ENCODE results near the gene CXCL17.

The CXCL17 gene

GRCh38 chr19:42411581-42412178, 31.1 kb downstream of the CXCL17 start:
- Mint-ChIP-seq H3K27ac (peak overlapping the region; percentile 61 to 67), H3K4me1 (ENCODE audit: low read depth in 2 of 2) (peaks cover 7 to 18% of the 10 kb centered on the region in 2 donors), H3K4me3 (no peak overlapping the region), H3K9me3 (no peaks in the 10 kb centered on the region), H3K27me3 (no peaks in the 10 kb centered on the region), H3K36me3 (ENCODE audit: insufficient read depth) (peaks cover 15% of the 10 kb centered on the region)
- DNase-seq = no peak
- ATAC-seq (replicated peaks) = no peak

- peaks cover 14% of the 10 kb centered on the region for H3K36me3 Mint-ChIP-seq (ENCODE audit: insufficient read depth)
- H3K27me3 Mint-ChIP-seq = no peaks in the 10 kb centered on the region
Measured at GRCh38 chr19:42410371-42410770, 32.4 kb downstream of the CXCL17 start.

GRCh38 chr19:42409477-42409876, 33.3 kb downstream of the CXCL17 start:
- peak overlapping the region; percentile 44 to 61 for H3K27ac Mint-ChIP-seq
- H3K27me3 Mint-ChIP-seq = no peaks in the 10 kb centered on the region
- H3K4me3 Mint-ChIP-seq = no peak overlapping the region
- peaks cover 8% of the 10 kb centered on the region for H3K36me3 Mint-ChIP-seq (ENCODE audit: insufficient read depth)
- no peaks in the 10 kb centered on the region for H3K9me3 Mint-ChIP-seq
- peaks cover 9 to 18% of the 10 kb centered on the region in 2 donors for H3K4me1 Mint-ChIP-seq (ENCODE audit: low read depth in 2 of 2)
- DNase-seq = no peak
- ATAC-seq (replicated peaks) = no peak

More at GRCh38 chr19:42410371-42410770, 32.4 kb downstream of the CXCL17 start:
- no peak overlapping the region for H3K4me3 Mint-ChIP-seq
- H3K27ac Mint-ChIP-seq = no peak overlapping the region
- ATAC-seq (replicated peaks) (no peak), DNase-seq (no peak)
- H3K9me3 Mint-ChIP-seq = no peaks in the 10 kb centered on the region
- peaks cover 9 to 18% of the 10 kb centered on the region in 2 donors for H3K4me1 Mint-ChIP-seq (ENCODE audit: low read depth in 2 of 2)

GRCh38 chr19:42407816-42408175, 35.0 kb downstream of the CXCL17 start:
- no peak overlapping the region for H3K4me3 Mint-ChIP-seq
- H3K9me3 Mint-ChIP-seq = no peaks in the 10 kb centered on the region
- no peaks in the 10 kb centered on the region for H3K27me3 Mint-ChIP-seq
- ATAC-seq (replicated peaks) = no peak
- peaks cover 9 to 12% of the 10 kb centered on the region in 2 donors for H3K4me1 Mint-ChIP-seq (ENCODE audit: low read depth in 2 of 2)
- no peak for DNase-seq
- H3K36me3 Mint-ChIP-seq (ENCODE audit: insufficient read depth) = peaks cover 8% of the 10 kb centered on the region
- no peak overlapping the region for H3K27ac Mint-ChIP-seq

- Mint-ChIP-seq H3K36me3 (ENCODE audit: insufficient read depth) (peaks cover 8% of the 10 kb centered on the region), H3K4me1 (ENCODE audit: low read depth in 2 of 2) (peaks cover 13 to 16% of the 10 kb centered on the region in 2 donors), H3K27ac (peak overlapping the region in 1 of 2 donors; percentile 54), H3K9me3 (no peaks in the 10 kb centered on the region), H3K27me3 (no peaks in the 10 kb centered on the region), H3K4me3 (no peak overlapping the region)
- DNase-seq (no peak), ATAC-seq (replicated peaks) (no peak)
Measured at GRCh38 chr19:42407085-42407815, 35.5 kb downstream of the CXCL17 start.

- Mint-ChIP-seq H3K27ac (peak overlapping the region in 1 of 2 donors; percentile 41), H3K27me3 (no peaks in the 10 kb centered on the region), H3K9me3 (no peaks in the 10 kb centered on the region), H3K36me3 (ENCODE audit: insufficient read depth) (peaks cover 8% of the 10 kb centered on the region), H3K4me1 (ENCODE audit: low read depth in 2 of 2) (peaks cover 13 to 19% of the 10 kb centered on the region in 2 donors), H3K4me3 (no peak overlapping the region)
- no peak for DNase-seq
- ATAC-seq (replicated peaks) = no peak
Measured at GRCh38 chr19:42406111-42406510, 36.6 kb downstream of the CXCL17 start.

GRCh38 chr19:42403586-42403985, 39.2 kb downstream of the CXCL17 start:
- H3K9me3 Mint-ChIP-seq = no peaks in the 10 kb centered on the region
- H3K36me3 Mint-ChIP-seq (ENCODE audit: insufficient read depth) = peaks cover 9% of the 10 kb centered on the region
- no peak for DNase-seq
- ATAC-seq (replicated peaks) = no peak
- H3K4me3 Mint-ChIP-seq = no peak overlapping the region
- H3K27ac Mint-ChIP-seq = peak overlapping the region in 1 of 2 donors; percentile 89
- H3K27me3 Mint-ChIP-seq = no peaks in the 10 kb centered on the region
- H3K4me1 Mint-ChIP-seq (ENCODE audit: low read depth in 2 of 2) = peaks cover 26 to 30% of the 10 kb centered on the region in 2 donors

- DNase-seq = no peak
- H3K9me3 Mint-ChIP-seq = no peaks in the 10 kb centered on the region
- peak overlapping the region; percentile 86 to 87 for H3K4me3 Mint-ChIP-seq
- H3K27me3 Mint-ChIP-seq = no peaks in the 10 kb centered on the region
- no peak for ATAC-seq (replicated peaks)
- H3K36me3 Mint-ChIP-seq (ENCODE audit: insufficient read depth) = peaks cover 7% of the 10 kb centered on the region
- peaks cover 28 to 34% of the 10 kb centered on the region in 2 donors for H3K4me1 Mint-ChIP-seq (ENCODE audit: low read depth in 2 of 2)
- peak overlapping the region; percentile 89 to 92 for H3K27ac Mint-ChIP-seq
Measured at GRCh38 chr19:42402376-42403116, 40.2 kb downstream of the CXCL17 start.

- Mint-ChIP-seq H3K27me3 (no peaks in the 10 kb centered on the region), H3K4me1 (ENCODE audit: low read depth in 2 of 2) (peaks cover 36 to 40% of the 10 kb centered on the region in 2 donors), H3K4me3 (peak overlapping the region; percentile 86 to 87), H3K9me3 (no peaks in the 10 kb centered on the region), H3K27ac (peak overlapping the region; percentile 89 to 92), H3K36me3 (ENCODE audit: insufficient read depth) (peaks cover 8% of the 10 kb centered on the region)
- DNase-seq (peak; percentile 71 to 78 (median 78)), ATAC-seq (replicated peaks) (peak; percentile 79)
Measured at GRCh38 chr19:42401365-42402303, 41.1 kb downstream of the CXCL17 start.

GRCh38 chr19:42400404-42400803, 42.3 kb downstream of the CXCL17 start:
- Mint-ChIP-seq H3K9me3 (no peaks in the 10 kb centered on the region), H3K27me3 (no peaks in the 10 kb centered on the region), H3K4me1 (ENCODE audit: low read depth in 2 of 2) (peaks cover 39 to 44% of the 10 kb centered on the region in 2 donors), H3K4me3 (peak overlapping the region in 1 of 2 donors; percentile 17), H3K27ac (peak overlapping the region; percentile 44 to 62), H3K36me3 (ENCODE audit: insufficient read depth) (peaks cover 9% of the 10 kb centered on the region)
- ATAC-seq (replicated peaks) (no peak), DNase-seq (no peak)

GRCh38 chr19:42397263-42398166, 45.2 kb downstream of the CXCL17 start:
- ATAC-seq (replicated peaks) = no peak
- no peak for DNase-seq
- H3K4me1 Mint-ChIP-seq (ENCODE audit: low read depth in 2 of 2) = peaks cover 37 to 44% of the 10 kb centered on the region in 2 donors
- peak overlapping the region; percentile 95 to 96 for H3K27ac Mint-ChIP-seq
- H3K27me3 Mint-ChIP-seq = no peaks in the 10 kb centered on the region
- H3K36me3 Mint-ChIP-seq (ENCODE audit: insufficient read depth) = peaks cover 6% of the 10 kb centered on the region
- H3K9me3 Mint-ChIP-seq = no peaks in the 10 kb centered on the region
- peak overlapping the region; percentile 80 to 83 for H3K4me3 Mint-ChIP-seq

All from effector memory CD8-positive, alpha-beta T cell (primary cell).